HEK293 (cell line): ENCODE data around the gene CTNNB1.

ENCODE experiments used
- FEZF1 ChIP-seq: fragments of 450-650 bp; formaldehyde crosslinking; IDR thresholded peaks from 2 replicates; pipeline ENCODE4 v1.5.1; 2016; ENCODE audit warnings: missing biosample characterization, missing genetic modification characterization
- ZNF112 ChIP-seq: fragments of 450-650 bp; formaldehyde crosslinking; IDR thresholded peaks from 2 replicates; pipeline ENCODE4 v1.5.0; 2017; ENCODE audit warnings: missing biosample characterization, missing genetic modification characterization
- ZNF404 ChIP-seq: fragments of 450-650 bp; formaldehyde crosslinking; IDR thresholded peaks from 2 replicates; pipeline ENCODE4 v1.5.1; 2017; ENCODE audit warnings: missing biosample characterization, missing genetic modification characterization
- ZNF670 ChIP-seq: fragments of 450-650 bp; formaldehyde crosslinking; IDR thresholded peaks from 2 replicates; pipeline ENCODE4 v1.5.1; 2016; ENCODE audit warnings: missing biosample characterization, missing genetic modification characterization, low read depth
- ZNF777 ChIP-seq: fragments of 450-650 bp; formaldehyde crosslinking; IDR thresholded peaks from 2 replicates; pipeline ENCODE4 v1.5.1; 2017; ENCODE audit warnings: missing biosample characterization, missing genetic modification characterization, borderline replicate concordance
- TF ChIP-seq, protein P1 (sequence below): fragments of 450-650 bp; formaldehyde crosslinking; IDR thresholded peaks from 2 replicates; pipeline ENCODE4 v1.5.1; 2016; ENCODE audit warnings: missing biosample characterization, missing genetic modification characterization

DNA sequence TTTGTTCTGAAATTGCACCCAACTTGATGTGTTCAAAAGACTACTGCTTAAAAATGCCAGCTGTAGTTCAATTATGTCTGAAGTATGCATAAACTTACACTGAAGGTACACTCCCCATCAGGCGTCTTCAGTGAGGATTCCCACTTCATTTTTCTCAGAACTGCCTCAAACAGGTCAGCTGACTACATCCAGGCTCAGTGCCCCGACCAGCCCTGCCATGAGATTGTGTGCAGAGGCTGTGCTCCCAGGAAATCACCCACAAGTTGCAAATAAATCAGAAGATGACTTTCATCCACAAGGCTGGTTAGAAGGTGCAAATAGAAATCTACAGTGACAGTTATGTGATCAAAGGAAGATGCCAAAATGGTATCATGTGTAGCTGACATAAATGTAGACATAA is 51.5 kb downstream of the CTNNB1 start:
- TF ChIP-seq, protein P1, sequence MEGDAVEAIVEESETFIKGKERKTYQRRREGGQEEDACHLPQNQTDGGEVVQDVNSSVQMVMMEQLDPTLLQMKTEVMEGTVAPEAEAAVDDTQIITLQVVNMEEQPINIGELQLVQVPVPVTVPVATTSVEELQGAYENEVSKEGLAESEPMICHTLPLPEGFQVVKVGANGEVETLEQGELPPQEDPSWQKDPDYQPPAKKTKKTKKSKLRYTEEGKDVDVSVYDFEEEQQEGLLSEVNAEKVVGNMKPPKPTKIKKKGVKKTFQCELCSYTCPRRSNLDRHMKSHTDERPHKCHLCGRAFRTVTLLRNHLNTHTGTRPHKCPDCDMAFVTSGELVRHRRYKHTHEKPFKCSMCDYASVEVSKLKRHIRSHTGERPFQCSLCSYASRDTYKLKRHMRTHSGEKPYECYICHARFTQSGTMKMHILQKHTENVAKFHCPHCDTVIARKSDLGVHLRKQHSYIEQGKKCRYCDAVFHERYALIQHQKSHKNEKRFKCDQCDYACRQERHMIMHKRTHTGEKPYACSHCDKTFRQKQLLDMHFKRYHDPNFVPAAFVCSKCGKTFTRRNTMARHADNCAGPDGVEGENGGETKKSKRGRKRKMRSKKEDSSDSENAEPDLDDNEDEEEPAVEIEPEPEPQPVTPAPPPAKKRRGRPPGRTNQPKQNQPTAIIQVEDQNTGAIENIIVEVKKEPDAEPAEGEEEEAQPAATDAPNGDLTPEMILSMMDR = no peak
- no peak for TF ChIP-seq ZNF670 (tag by site-specific recombination)
- TF ChIP-seq ZNF112 (tag by site-specific recombination) = no peak
- TF ChIP-seq ZNF404 = no peak
- no peak for TF ChIP-seq FEZF1 (tag by site-specific recombination)
- no peak for TF ChIP-seq ZNF777 (tag by site-specific recombination)
